Measurements from ENCODE around the gene TMX1.

DNA sequence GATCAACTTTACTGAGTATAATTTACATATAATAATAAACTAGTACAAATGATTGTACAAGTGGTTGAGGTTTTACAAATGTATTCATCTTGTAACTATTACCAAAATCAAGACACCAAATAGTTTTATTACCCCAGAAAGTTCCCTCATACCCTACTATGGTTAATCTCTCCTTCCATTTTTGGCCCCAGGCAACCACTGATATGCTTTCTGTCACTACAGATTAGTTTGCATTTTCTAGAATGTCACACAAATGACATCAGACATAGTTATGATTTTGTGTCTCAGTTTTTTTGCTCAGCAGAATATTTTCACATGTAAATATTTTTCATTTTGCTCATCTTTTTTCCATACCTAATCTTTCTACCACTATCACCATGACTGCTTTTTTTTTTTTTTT is 49.1 kb downstream of the TMX1 start:
- TF ChIP-seq, protein P1, sequence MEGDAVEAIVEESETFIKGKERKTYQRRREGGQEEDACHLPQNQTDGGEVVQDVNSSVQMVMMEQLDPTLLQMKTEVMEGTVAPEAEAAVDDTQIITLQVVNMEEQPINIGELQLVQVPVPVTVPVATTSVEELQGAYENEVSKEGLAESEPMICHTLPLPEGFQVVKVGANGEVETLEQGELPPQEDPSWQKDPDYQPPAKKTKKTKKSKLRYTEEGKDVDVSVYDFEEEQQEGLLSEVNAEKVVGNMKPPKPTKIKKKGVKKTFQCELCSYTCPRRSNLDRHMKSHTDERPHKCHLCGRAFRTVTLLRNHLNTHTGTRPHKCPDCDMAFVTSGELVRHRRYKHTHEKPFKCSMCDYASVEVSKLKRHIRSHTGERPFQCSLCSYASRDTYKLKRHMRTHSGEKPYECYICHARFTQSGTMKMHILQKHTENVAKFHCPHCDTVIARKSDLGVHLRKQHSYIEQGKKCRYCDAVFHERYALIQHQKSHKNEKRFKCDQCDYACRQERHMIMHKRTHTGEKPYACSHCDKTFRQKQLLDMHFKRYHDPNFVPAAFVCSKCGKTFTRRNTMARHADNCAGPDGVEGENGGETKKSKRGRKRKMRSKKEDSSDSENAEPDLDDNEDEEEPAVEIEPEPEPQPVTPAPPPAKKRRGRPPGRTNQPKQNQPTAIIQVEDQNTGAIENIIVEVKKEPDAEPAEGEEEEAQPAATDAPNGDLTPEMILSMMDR (IDR thresholded peaks at IDR 0.05 in 2 of 3, conservative IDR thresholded peaks at IDR 0.05 in 1 of 3; ENCODE audit: borderline replicate concordance in 1 of 3, insufficient read depth in 1 of 3, low read depth in 2 of 3, low read length in 2 of 3): no peak
- TF ChIP-seq YY1 (IDR thresholded peaks at IDR 0.05; ENCODE audit: extremely low read depth, insufficient replicate concordance, low read depth, low read length): no peak
